Stimulated activated CD4-positive, alpha-beta T cell treated with anti-CD3 and anti-CD28 coated beads, Interleukin-15, amount 100 ng/mL, for 24 hours (primary cell): Measurements from ENCODE around the gene TRIM46.

Experiments used
- DNase-seq: peaks from one replicate; pipeline ENCODE4 v3.0.0-alpha.2; 2020

Gene TRIM46

DNA sequence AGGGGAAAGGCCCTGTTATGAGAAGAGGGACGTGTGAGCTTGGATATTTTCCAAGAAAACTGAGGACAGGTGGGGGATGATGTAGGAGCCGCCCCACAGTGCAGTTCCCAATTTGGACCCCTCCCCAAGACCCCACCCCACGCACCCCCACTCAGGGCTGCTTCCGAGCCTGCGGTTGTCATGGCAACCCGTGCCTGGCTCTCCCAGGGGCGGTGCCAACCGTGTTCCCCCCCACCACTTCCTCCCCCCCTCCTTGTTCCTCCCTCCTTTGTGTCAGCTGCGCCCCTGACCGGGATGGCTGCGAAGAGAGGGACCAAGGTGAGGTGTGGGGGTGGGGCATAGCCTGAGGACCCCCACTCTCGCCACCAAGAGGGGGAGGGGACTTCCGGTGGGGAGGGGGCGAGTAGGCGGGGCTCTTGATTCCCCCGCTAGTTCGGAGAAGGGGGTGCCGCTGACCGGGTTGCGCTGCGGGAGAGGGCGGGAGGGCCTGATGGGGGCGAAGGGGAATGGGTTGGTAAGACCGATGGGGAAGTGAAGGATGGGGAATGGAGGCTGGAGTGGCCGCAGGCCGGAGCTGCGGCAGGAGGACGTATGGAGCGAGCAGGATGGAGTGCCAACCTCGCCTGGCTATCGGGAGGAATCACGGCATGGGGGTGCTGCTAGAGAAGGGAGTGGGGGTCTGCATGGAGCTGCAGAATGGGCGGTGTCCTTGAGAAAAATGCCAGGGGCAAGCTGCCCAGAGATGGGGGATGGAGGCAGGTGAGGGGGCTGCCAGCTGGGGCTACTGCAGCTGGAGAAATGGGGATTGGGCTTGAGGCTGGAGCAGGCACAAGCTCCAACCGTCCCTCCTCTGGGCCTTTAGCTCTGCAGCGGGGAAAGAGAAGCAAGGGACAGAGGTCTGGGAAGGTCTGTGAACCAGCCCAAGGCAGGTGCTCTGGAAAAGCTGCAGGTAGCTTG is 953 bp downstream of the TRIM46 start:
- DNase-seq = peak; percentile 72

DNA sequence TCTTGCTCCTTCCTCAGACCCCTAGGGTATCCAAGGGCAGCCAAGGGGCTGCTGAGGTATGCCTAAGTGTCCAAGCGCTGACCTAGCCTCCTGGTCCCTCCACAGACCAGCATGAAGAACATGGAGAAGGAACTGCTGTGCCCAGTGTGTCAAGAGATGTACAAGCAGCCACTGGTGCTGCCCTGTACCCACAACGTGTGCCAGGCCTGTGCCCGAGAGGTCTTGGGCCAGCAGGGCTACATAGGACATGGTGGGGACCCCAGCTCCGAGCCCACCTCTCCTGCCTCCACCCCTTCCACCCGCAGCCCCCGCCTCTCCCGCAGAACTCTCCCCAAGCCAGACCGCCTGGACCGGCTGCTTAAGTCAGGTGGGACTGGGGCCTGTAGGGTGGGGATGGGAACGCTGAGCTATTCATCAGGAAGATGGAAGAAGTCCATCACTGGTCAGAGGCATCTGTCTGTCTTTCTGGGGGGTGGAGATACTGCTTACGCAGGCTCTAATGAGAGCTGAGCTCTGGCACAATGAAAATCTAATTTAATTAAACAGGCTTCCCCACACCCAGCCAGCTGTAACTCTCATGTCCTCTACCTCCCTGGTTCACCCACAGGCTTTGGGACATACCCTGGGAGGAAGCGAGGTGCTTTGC is 1.8 kb downstream of the TRIM46 start:
- DNase-seq = no peak

DNA sequence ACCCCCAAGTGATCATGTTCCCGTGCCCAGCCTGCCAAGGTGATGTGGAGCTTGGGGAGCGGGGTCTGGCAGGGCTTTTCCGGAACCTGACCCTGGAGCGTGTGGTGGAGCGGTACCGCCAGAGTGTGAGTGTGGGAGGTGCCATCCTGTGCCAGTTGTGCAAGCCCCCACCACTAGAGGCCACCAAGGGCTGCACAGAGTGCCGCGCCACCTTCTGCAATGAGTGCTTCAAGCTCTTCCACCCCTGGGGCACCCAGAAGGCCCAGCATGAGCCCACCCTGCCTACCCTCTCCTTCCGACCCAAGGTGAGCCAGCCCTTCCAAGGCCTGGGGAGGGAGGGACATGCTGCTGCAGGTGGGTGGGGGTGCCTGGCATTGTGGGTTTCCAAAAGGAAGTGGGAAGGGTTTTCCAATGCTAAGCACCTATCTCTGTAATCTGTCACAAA is 2.3 kb downstream of the TRIM46 start:
- DNase-seq = peak; percentile 35

DNA sequence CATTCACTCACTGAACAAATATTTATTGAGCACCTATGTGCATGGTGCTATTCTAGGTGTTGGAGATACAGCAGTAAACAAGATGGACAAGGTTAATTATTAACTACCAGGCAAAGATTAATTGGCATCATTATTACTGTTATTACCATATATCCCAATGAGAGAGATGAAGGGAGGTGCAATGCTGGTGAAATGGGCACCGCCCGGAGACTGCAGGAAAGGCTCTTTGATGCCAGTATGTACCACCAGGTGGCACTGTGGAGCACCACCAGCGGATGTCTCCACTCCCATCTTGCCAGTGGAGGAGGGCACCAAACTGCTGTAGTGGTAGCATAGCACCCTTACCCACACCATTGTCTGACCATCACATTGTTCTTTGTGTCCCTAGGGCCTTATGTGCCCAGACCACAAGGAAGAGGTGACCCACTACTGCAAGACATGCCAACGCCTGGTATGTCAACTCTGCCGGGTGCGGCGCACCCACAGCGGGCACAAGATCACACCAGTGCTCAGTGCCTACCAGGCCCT is 3.0 kb downstream of the TRIM46 start:
- peak; percentile 91 for DNase-seq

DNA sequence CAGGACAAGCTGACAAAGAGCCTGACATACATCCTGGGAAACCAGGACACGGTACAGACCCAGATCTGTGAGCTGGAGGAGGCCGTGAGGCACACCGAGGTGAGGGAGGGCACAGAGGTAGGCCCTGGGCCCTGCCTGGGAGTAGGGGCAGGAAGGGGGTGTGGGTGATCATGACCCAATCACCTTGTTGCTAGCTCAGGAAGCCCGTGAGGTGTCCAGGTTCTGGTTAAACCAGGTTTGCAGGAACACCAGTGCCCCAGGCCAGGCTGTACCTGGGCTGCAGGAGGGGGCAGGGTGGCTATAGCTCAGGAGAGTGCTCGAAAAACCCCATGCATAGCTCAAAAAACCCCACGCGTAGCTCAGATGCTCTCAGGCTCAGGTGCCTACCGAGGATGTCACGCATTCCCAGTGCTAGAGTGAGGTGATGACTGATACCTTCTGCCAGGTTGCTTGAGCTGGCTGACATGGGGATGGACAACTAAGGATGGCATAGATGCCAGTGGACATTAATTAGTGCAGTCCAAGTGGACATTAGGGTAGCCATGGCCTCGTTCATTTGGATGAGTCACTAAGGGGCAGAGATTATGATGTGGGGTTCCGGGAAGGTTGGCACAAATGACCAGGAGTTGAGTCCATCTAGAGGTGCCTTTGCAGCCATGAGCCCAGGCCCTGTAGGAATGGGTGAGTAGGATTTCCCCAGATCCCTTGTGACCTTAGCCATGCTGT is 3.7 kb downstream of the TRIM46 start:
- DNase-seq = no peak

DNA sequence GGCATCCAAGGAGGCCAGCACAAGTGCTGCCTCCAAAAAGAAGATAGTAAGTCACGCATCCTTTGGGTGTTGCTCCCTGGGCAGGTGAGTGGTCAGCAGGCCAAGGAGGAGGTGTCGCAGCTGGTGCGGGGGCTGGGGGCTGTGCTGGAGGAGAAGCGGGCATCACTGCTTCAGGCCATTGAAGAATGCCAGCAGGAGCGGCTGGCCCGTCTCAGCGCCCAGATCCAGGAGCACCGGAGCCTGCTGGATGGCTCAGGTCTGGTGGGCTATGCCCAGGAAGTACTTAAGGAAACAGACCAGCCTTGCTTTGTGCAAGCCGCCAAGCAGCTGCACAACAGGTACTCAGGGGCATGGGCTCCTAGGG is 4.3 kb downstream of the TRIM46 start:
- DNase-seq = no peak

DNA sequence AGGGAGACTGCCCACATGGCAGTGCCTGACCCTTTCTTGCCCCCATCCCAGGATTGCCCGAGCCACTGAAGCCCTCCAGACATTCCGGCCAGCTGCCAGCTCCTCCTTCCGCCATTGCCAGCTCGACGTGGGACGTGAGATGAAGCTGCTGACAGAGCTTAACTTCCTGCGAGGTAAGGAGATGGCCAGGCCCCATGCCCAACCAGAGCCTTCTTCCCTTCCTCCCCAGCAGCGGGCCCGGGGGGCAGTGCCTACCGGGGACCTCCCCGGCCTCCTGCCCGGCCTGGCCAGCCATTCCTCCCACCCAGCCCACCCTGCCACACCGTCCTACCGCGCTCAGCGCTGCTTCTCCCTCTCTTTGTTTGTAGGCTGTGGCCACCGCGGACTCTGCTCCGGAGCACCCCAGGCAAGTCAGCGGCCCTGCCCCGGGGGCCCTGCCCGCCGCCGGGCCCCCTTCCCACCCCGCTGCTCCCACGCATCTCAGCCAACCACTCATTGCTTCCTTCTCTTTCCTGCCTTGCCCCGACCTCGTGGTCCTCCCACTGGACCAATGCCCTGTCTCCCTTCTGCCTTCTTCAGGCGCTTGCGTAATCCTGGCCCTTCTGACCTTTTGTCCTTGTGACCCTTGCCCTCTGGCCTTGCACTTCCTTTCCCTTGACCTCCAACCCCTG is 4.9 kb downstream of the TRIM46 start:
- peak; percentile 0 for DNase-seq

DNA sequence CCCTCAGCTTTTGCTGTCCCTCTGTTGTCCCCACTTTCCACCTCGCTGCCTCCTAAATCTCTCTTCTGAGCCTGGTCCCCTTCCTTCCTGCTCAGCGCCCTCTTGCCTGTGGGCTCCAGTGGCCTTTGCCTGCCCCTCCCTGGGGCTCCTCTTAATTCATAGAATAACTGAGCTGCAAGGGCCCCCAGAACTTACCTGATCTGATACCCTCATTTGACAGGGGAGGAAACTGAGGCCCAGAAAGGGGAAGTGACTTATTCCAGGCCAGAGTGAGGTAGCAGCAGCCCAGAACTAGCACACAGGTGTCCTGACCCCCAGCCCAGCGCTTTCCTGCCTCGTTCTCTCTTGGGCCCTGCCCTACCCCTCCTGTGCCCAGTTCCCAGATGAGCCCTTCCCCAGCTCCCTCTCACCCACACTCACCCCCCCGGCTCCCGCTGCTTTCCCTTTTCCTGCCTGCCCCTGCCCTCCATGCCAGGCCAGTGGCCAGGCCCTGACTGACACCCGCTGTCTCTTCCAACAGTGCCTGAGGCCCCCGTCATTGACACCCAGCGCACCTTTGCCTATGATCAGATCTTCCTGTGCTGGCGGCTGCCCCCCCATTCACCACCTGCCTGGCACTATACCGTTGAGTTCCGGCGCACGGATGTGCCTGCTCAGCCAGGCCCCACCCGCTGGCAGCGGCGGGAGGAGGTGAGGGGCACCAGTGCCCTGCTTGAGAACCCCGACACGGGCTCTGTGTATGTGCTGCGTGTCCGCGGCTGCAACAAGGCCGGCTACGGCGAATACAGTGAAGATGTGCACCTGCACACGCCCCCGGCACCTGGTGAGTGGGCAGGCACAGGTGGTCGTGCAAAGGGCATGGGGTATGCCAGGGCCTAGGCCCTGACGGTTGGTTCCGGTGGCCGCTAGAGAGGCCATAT is 5.7 kb downstream of the TRIM46 start:
- DNase-seq = no peak

DNA sequence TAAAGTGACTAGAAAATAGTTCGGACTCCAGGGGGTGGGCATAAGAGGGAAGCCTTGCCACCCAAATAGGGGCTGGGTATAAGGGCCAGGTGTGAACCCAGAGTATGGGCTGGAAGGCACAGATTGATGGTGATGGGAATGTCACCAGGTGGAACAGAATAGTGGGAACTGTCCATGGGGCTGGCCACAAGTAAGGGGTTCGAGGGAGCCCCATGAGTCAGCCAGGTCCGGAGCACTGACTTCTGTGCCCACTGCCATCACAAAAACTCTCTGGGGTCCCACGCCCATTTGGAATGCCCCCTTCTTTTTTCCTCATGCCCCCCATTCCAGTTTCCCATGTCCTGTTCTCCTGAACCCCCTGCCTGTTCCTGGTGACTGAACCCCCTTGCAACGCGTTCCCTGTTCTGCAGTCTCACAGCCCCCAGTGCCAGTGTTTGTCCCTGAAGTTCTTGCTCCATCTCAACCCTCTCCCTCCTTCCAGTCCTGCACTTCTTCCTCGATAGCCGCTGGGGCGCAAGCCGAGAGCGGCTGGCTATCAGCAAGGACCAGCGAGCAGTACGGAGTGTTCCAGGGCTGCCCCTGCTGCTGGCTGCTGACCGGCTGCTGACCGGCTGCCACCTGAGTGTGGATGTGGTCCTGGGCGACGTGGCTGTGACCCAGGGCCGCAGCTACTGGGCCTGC is 7.9 kb downstream of the TRIM46 start:
- no peak for DNase-seq

DNA sequence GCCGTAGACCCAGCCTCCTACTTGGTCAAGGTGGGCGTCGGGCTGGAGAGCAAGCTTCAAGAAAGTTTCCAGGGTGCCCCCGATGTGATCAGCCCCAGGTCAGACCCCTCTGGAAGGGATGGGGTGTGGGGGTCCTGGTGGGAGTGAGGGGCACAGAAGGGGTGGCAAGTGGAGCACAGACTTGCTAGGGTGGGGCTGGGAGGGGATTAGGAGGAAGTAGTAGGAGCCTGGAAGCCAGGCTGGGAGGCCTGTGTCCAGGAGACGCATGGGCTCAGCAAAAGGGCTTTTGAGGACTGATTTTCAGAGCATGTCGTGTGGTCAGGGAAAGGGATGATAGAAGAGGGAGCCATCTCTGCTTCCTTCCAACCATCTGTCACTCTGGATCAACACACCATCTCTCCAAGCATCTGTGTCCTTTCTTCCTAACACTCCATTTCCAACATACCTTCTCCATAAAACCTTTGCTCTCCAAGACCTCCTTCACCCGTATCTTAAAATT is 8.5 kb downstream of the TRIM46 start:
- no peak for DNase-seq

DNA sequence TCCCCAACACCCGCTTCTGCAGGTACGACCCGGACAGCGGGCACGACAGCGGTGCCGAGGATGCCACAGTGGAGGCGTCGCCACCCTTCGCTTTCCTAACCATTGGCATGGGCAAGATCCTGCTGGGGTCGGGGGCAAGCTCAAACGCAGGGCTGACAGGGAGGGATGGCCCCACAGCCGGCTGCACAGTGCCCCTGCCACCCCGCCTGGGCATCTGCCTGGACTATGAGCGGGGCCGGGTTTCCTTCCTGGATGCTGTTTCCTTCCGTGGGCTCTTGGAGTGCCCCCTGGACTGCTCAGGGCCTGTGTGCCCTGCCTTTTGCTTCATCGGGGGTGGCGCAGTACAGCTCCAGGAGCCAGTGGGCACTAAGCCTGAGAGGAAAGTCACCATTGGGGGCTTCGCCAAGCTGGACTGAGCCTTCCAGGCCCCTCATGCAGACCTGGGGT is 10.1 kb downstream of the TRIM46 start:
- DNase-seq = no peak

DNA sequence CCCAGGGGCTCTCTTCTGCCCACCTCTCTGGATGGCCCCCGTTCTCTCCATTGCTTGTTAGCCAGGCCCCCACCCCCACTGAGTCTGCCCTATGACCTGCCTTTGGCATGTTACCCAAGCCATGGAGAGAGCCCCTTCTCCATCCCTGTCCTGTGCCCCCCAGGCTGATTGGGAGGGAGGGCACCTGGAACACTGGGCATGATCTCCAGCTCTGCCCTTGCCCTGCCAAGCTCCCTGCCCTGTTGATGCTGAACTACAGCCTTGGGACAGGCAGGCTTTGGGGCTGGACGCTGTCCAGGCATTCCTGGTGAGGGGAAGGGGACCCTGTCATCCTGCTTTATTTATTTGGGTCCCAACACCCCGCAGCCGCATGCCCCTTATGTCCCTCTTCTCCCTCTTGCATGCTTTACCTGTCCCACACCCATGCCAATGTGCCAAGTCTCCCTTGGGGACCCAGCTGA is 10.7 kb downstream of the TRIM46 start:
- DNase-seq = no peak

DNA sequence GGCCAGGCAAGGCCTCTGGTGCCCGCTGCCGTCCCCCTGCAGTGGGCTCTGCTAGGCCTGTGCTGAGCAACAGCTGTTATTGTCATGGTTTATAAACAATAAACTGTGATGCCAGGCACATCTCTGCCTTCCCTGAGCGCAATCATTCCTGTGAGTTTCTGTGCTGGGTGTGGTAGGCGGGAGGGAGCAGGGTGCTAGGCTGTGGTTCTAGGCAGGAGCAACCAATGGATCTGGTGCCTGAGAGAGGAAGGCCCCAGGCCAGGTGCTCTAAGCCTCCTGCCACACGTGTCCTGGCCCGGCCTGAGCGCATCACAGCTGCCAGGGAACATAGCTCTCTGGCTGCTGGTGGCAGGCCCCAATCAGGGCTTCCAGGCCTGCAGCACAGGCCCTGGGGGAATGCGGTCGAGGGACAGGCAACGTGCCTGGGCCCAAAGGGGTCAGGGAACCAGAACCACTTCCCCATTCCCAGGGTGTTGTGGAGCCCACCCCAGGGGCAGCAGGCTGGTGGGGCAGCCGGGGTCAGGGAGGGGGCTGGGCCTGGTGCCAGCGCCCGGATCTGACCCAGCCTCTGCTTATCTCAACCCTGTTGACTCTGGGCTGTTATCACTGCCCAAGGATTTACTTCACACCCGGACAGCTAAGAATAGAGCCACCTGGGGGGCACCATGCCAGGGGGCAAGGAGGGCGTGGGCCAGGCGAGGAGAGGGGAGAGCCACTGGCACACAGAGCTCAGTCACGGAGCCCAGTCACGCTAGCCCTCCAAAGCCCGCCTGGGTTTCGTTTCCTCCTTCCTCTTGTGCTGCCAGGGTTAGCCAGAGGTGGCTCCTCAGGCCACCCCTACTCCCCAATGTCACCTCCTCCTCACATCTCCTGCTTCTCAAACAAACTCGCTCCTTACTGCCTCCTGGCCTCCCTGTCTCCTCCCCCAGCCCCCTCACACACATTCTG is 11.5 kb downstream of the TRIM46 start:
- no peak for DNase-seq

DNA sequence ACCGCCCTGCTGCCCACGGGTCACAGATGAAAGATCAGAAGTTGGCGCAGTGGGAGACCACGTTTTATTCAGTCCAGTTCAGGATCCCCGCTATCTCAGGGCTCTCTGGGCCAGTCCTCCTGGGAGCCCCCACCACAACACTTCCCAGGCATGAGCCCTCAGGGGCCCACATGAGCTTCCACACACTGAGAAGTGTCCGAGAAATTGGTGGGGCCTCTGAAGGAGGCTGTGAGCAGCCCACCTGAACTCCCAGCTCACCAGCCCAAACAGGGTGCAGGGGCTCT is 12.1 kb downstream of the TRIM46 start:
- no peak for DNase-seq

DNA sequence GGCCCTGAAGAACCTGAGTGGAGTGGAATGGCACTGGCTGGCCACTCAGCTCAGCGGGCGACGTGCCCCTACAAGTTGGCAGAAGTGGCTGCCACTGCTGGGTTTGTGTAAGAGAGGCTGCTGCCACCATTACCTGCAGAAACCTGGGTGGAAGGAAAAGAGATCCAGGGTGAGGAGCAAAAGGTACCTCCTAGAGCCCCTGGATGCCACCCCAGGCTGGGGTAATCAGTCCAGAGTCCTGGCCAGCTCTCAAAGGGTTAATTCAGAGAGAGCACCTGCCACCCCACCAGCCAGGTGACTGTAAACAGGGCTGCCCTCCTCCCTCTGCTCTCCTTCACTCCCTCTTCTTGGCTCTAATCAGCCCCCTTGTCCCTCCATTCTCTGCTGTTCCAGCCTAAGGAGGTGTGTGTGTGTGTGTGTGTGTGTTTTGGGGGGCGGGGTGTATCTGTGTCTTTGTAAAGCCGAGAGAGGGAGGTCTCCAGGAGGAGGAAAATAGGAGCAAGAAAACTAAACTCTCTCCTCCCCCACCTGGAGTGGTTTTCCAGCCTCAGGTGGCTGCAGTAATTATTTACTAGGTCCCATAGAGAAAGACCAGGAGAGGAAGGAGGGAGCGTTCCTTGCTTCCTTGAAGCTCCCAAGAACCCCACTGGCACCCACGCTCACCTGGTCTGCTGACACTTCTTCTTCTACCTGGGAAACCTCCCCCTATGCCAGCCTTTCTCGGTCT is 12.6 kb downstream of the TRIM46 start:
- DNase-seq = no peak

DNA sequence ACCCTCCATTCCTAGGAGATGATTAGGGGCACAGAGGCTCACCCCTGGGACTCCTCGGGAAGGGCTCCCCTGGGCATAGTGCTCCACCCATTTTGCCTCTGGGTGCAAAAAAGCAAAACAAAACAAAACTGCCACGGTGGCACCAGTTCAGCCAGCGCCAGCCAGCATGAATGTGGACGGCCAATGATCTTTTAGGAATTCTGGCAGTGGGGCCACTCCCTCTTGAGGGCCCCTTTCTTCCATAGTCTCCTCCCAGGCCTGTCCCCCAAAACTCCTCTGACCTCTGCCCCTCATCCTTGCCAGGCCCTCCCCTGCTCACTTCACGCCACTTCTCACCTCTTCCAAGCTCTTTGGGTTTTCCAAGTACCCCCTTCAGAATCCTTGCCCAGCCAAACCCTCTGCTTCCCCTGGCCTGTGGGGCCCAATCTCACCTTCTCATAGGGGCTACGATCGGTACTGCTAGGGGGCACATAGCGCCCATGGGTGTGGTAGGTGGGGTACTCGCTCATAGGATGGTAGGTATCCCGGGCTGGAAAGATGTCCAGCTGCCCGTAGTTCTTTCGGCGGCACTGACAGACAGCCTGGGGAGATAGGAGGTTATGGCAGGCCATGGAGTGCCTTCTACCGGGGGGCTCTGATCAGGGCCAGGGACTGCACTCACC is 13.3 kb downstream of the TRIM46 start:
- DNase-seq = no peak

DNA sequence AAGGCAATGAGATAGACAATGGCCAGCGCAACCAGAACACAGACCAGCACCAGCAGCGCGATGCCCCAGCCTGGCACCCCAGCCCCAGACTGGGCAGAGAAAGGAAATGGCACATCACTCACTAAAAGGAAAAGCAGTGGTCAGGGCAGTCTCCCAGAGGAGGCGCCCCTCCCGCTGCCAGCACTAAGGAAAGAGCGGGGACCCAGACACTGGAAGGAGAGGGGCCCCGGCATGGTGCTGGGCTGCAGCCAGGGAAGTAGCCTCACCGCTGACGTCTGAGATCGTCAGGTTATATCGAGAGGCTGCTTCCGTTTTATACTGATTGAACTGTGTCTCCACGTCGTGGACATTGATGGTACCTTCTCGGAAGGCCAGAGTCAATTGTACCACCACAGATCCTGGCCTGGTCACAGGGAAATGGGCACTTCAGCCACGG is 13.8 kb downstream of the TRIM46 start:
- DNase-seq = no peak

DNA sequence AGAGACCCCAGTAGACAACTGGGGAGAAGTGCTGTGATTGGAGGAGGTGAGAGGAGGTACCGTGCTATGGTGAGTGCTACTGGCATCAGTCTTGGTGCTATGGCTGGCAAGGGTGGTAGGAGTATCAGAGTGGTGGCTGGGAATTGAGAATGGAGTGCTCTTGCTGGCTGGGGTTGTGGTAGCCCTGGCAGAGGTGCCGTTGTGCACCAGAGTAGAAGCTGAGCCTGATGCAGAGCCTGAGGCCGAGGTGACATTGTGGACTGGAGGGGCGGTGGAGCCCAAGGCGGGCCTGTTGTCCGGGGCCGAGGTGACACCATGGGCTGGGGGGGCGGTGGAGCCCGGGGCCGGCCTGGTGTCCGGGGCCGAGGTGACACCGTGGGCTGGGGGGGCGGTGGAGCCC is 14.6 kb downstream of the TRIM46 start:
- DNase-seq = no peak
